ENCODE data around the gene WASF2. TPM values are rescaled to one million over a fixed set of nuclear protein-coding genes. Genes with fewer than 3 reads are reported as not detected.

Gene WASF2
- total RNA-seq, 2 donors from 2014 or later: 28.0 to 36.1 TPM

- no peak overlapping the region for H3K4me3 ChIP-seq
- TF ChIP-seq CTCF (IDR thresholded peaks at IDR 0.05) (no peak), POLR2A (IDR thresholded peaks at IDR 0.05) (no peak)
- peaks cover 12% of the 10 kb centered on the region for H3K4me1 ChIP-seq
- H3K27me3 ChIP-seq: no peaks in the 10 kb centered on the region
- intact Hi-C loops (cut with DNase I): no loop called here
- H3K27ac ChIP-seq: no peak overlapping the region
- no peaks in the 10 kb centered on the region for H3K36me3 ChIP-seq (replicated peaks in 1 of 2; ENCODE audit: insufficient read depth in 1 of 2, low read depth in 2 of 2)
- ATAC-seq: no peak
- DNase-seq: no peak
- H3K9me3 ChIP-seq: no peaks in the 10 kb centered on the region
- WGBS, 2 donors: 90 to 95% methylated on average over 3 of the region's 3 CpGs
Observed at GRCh38 chr1:27447399-27447798, 42.6 kb downstream of the WASF2 start.

GRCh38 chr1:27446496-27447020, 43.4 kb downstream of the WASF2 start:
- H3K36me3 ChIP-seq (replicated peaks in 1 of 2; ENCODE audit: insufficient read depth in 1 of 2, low read depth in 2 of 2): no peaks in the 10 kb centered on the region
- ATAC-seq (no peak), DNase-seq (no peak)
- WGBS, 2 donors: 88 to 96% methylated on average over 6 of the region's 6 CpGs
- H3K9me3 ChIP-seq: no peaks in the 10 kb centered on the region
- intact Hi-C loops (cut with DNase I): no loop called here
- no peak overlapping the region for H3K4me3 ChIP-seq
- no peak overlapping the region for H3K27ac ChIP-seq
- no peaks in the 10 kb centered on the region for H3K27me3 ChIP-seq
- TF ChIP-seq POLR2A (IDR thresholded peaks at IDR 0.05) (no peak), CTCF (IDR thresholded peaks at IDR 0.05) (no peak)
- peaks cover 12% of the 10 kb centered on the region for H3K4me1 ChIP-seq

- no peak for ATAC-seq
- H3K4me1 ChIP-seq: peaks cover 12% of the 10 kb centered on the region
- intact Hi-C loops (cut with DNase I): no loop called here
Observed at GRCh38 chr1:27445177-27445936, 44.6 kb downstream of the WASF2 start.

GRCh38 chr1:27444632-27445031, 45.3 kb downstream of the WASF2 start:
- Histone ChIP-seq H3K36me3 (replicated peaks in 1 of 2; ENCODE audit: insufficient read depth in 1 of 2, low read depth in 2 of 2) (no peaks in the 10 kb centered on the region), H3K4me1 (peaks cover 12% of the 10 kb centered on the region), H3K27me3 (no peaks in the 10 kb centered on the region), H3K27ac (no peak overlapping the region), H3K4me3 (no peak overlapping the region), H3K9me3 (no peaks in the 10 kb centered on the region)
- DNase-seq: no peak
- intact Hi-C loops (cut with DNase I): no loop called here
- TF ChIP-seq POLR2A (IDR thresholded peaks at IDR 0.05): no peak
- no peak for ATAC-seq
- WGBS, 2 donors: 44 to 50% methylated on average over 1 of the region's 1 CpG

More at GRCh38 chr1:27445177-27445936, 44.6 kb downstream of the WASF2 start:
- Histone ChIP-seq H3K4me3 (no peak overlapping the region), H3K27me3 (no peaks in the 10 kb centered on the region), H3K9me3 (no peaks in the 10 kb centered on the region), H3K36me3 (replicated peaks in 1 of 2; ENCODE audit: insufficient read depth in 1 of 2, low read depth in 2 of 2) (no peaks in the 10 kb centered on the region), H3K27ac (no peak overlapping the region)
- no peak for DNase-seq
- WGBS, 2 donors: 77 to 85% methylated on average over 4 of the region's 4 CpGs
- TF ChIP-seq POLR2A (IDR thresholded peaks at IDR 0.05): no peak
- no peak for TF ChIP-seq CTCF (IDR thresholded peaks at IDR 0.05)

- Histone ChIP-seq H3K27ac (peak overlapping the region in 1 of 4 donors; percentile 21), H3K27me3 (no peaks in the 10 kb centered on the region), H3K9me3 (no peaks in the 10 kb centered on the region), H3K4me1 (peaks cover 49% of the 10 kb centered on the region), H3K36me3 (replicated peaks in 1 of 2; ENCODE audit: insufficient read depth in 1 of 2, low read depth in 2 of 2) (no peaks in the 10 kb centered on the region), H3K4me3 (no peak overlapping the region)
- 25 to 28% methylated on average over 2 of the region's 2 CpGs for WGBS, 2 donors
- intact Hi-C loops (cut with DNase I): no loop called here
- TF ChIP-seq CTCF (IDR thresholded peaks at IDR 0.05) (no peak), POLR2A (IDR thresholded peaks at IDR 0.05) (no peak)
- DNase-seq (no peak), ATAC-seq (no peak)
Observed at GRCh38 chr1:27439150-27439549, 50.8 kb downstream of the WASF2 start.

All from body of pancreas (tissue), 4 donors.